ENCODE data around the gene HSD17B14. TPM values are rescaled to one million over a fixed set of nuclear protein-coding genes. Genes with fewer than 3 reads are reported as not detected.
A peak's percentile ranks its signal among the peaks of the same experiment; 100 is the strongest.

HSD17B14 gene
- total RNA-seq, 3 donors from 2014 or later (not counting 1 experiment from before 2014, with no cell fraction given) = 0.75 TPM; not detected in 2

DNA sequence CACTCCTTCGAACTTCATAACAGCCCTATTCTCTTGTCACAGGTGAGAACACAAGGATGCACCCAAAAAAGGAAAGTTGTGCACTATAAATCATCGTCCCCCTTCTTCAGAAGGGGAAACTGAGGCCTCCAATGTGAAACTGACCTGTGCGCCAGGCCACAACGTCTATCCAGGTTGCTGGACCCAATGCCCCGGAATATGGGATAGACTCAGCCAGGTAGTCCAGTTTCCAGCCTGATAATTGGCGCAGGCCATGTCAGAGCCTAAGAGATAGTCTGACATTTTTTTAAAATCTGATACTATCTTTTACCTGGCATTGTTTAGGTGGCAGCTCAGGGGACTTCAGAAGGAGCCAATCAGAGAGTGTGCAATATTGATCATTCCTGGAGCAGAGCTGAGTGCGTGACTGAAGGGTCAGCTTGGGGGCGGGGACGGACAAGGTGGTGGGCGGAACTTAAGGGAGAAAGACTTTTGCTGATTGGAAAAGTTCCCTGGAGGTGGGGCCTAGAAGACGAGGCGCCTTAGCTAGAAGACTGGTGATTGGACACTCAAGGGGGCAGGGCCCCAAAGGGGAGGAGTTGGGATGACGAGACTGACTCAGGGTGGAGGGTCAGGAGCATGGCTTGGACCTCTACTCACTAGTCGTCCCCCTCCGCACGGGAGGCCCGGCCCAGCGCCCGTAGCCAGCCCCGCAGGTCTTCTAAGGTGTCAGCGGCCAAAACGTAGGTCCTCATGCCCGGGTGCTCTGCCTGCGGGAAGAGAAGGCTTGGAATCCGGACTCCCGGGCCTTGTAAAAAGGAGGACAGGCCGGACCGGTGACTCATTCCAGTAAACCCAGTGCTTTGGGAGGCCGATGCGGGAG, 23.7 kb upstream of the HSD17B14 start:
- Histone ChIP-seq H3K9me3 (ENCODE audit: control insufficient read depth, insufficient read depth, low read length) (no peaks in the 10 kb centered on the region), H3K27me3 (ENCODE audit: control insufficient read depth, insufficient read depth, low read length) (no peaks in the 10 kb centered on the region), H3K36me3 (ENCODE audit: control insufficient read depth, insufficient read depth, low read length) (no peaks in the 10 kb centered on the region), H3K4me1 (ENCODE audit: control insufficient read depth, insufficient read depth, low read length) (peaks cover 12% of the 10 kb centered on the region), H3K27ac (ENCODE audit: low read length) (peak overlapping the region; percentile 19), H3K4me3 (ENCODE audit: low read length) (peak overlapping the region; percentile 49)
- Mint-ChIP-seq H3K27ac (peak overlapping the region; percentile 82 to 93), H3K4me3 (peak overlapping the region; percentile 92), H3K27me3 (ENCODE audit: low read depth in 2 of 2) (no peaks in the 10 kb centered on the region), H3K4me1 (peaks cover 10 to 16% of the 10 kb centered on the region in 2 donors), H3K36me3 (no peaks in the 10 kb centered on the region), H3K9me3 (no peaks in the 10 kb centered on the region)
- intact Hi-C loops (cut with micrococcal nuclease) = no loop called here
- 78% methylated on average over 30 of the region's 30 CpGs for WGBS (ENCODE audit: insufficient coverage)
- ATAC-seq (peak; percentile 32 to 66 (median 60)), DNase-seq (no peak)
- TF ChIP-seq, protein P1, sequence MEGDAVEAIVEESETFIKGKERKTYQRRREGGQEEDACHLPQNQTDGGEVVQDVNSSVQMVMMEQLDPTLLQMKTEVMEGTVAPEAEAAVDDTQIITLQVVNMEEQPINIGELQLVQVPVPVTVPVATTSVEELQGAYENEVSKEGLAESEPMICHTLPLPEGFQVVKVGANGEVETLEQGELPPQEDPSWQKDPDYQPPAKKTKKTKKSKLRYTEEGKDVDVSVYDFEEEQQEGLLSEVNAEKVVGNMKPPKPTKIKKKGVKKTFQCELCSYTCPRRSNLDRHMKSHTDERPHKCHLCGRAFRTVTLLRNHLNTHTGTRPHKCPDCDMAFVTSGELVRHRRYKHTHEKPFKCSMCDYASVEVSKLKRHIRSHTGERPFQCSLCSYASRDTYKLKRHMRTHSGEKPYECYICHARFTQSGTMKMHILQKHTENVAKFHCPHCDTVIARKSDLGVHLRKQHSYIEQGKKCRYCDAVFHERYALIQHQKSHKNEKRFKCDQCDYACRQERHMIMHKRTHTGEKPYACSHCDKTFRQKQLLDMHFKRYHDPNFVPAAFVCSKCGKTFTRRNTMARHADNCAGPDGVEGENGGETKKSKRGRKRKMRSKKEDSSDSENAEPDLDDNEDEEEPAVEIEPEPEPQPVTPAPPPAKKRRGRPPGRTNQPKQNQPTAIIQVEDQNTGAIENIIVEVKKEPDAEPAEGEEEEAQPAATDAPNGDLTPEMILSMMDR (IDR thresholded peaks at IDR 0.05) = no peak

DNA sequence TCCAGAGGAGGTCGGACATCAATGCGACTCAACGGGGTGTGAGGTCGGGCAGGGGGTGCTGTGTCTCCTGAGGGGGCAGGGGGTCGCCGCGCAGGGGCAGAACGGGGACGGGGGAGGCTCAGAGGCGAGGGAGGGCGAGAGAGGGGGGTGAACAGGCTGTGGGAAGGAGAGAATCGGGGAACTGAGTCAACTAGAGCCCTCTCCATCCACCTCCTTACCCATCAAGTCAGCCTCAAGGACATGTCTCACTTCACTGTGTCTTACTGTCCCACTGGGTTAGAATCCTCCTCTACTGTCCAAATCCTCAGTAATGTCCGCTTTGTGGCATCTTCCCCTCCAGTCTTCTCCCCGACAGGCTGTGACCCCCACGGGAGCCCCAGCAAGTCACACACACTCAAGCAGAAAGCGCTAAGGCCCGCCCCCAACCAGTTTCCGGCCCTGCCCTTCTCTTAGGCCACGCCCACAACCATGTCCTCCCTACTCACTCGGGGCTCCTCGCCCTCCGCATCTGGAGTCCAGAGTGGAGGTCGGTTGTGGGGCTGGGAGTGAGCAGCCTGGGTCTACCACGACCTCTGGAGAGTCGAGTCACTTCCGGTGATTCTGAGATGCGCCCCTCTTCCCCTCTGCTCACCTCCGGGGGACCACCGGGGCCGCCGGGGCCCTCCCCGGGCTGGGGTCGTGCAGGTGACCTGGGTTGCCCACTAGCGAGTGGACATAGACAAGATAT, 22.9 kb upstream of the HSD17B14 start:
- Histone ChIP-seq H3K4me3 (ENCODE audit: low read length) (peak overlapping the region; percentile 49), H3K36me3 (ENCODE audit: control insufficient read depth, insufficient read depth, low read length) (no peaks in the 10 kb centered on the region), H3K27me3 (ENCODE audit: control insufficient read depth, insufficient read depth, low read length) (no peaks in the 10 kb centered on the region), H3K4me1 (ENCODE audit: control insufficient read depth, insufficient read depth, low read length) (peaks cover 12% of the 10 kb centered on the region), H3K27ac (ENCODE audit: low read length) (peak overlapping the region; percentile 52), H3K9me3 (ENCODE audit: control insufficient read depth, insufficient read depth, low read length) (no peaks in the 10 kb centered on the region)
- Mint-ChIP-seq H3K4me1 (peaks cover 10 to 16% of the 10 kb centered on the region in 2 donors), H3K4me3 (peak overlapping the region; percentile 92), H3K27me3 (ENCODE audit: low read depth in 2 of 2) (no peaks in the 10 kb centered on the region), H3K36me3 (no peaks in the 10 kb centered on the region), H3K27ac (peak overlapping the region; percentile 82 to 93), H3K9me3 (no peaks in the 10 kb centered on the region)
- intact Hi-C loops (cut with micrococcal nuclease) = no loop called here
- WGBS (ENCODE audit: insufficient coverage) = 33% methylated on average over 32 of the region's 34 CpGs
- DNase-seq = peak; percentile 74 to 81
- ATAC-seq = peak; percentile 82 to 91 (median 90)
- TF ChIP-seq, protein P1 (IDR thresholded peaks at IDR 0.05) = no peak

DNA sequence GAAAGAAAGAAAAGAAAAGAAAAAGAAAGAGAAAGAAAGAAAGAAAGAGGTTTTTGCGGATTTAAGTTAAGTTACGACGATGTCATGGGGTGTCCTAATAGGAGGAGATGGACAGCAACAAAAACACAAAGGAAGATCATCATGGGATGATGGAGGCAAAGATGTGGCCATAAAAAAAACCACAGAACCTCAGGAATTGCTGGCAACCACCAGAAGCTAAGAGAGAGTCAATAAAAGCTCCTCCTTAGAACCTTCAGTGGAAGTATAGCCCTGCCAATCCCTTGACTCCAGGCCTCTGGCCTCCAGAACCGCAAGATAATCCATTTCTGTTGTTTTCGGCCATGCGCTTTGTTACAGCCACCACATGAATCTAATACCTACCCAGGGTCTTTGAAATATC, 20.6 kb upstream of the HSD17B14 start:
- no peaks in the 10 kb centered on the region for H3K36me3 ChIP-seq (ENCODE audit: control insufficient read depth, insufficient read depth, low read length)
- no peak for ATAC-seq
- H3K27me3 ChIP-seq (ENCODE audit: control insufficient read depth, insufficient read depth, low read length) = no peaks in the 10 kb centered on the region
- intact Hi-C loops (cut with micrococcal nuclease) = no loop called here
- no peak overlapping the region for H3K4me3 ChIP-seq (ENCODE audit: low read length)
- DNase-seq = no peak
- WGBS (ENCODE audit: insufficient coverage) = 90% methylated on average over 6 of the region's 6 CpGs
- no peaks in the 10 kb centered on the region for H3K36me3 Mint-ChIP-seq
- H3K27me3 Mint-ChIP-seq (ENCODE audit: low read depth in 2 of 2) = no peaks in the 10 kb centered on the region
- no peaks in the 10 kb centered on the region for H3K9me3 ChIP-seq (ENCODE audit: control insufficient read depth, insufficient read depth, low read length)
- no peak overlapping the region for H3K4me3 Mint-ChIP-seq
- TF ChIP-seq, protein P1 (IDR thresholded peaks at IDR 0.05) = no peak
- no peak overlapping the region for H3K27ac ChIP-seq (ENCODE audit: low read length)
- H3K4me1 ChIP-seq (ENCODE audit: control insufficient read depth, insufficient read depth, low read length) = peaks cover 12% of the 10 kb centered on the region
- peaks cover 10 to 16% of the 10 kb centered on the region in 2 donors for H3K4me1 Mint-ChIP-seq
- no peak overlapping the region for H3K27ac Mint-ChIP-seq
- no peaks in the 10 kb centered on the region for H3K9me3 Mint-ChIP-seq

All from natural killer cell (primary cell).